Gastroesophageal sphincter (tissue), 3 donors: ENCODE measurements around the gene GRID2.

ENCODE experiments used
- CTCF ChIP-seq, 4 experiments: fragments of 200-600 bp in 2 of 4; fragments of 450-650 bp in 2 of 4; sonication (generic) in 1 of 4; IDR thresholded peaks; one replicate each; pipeline ENCODE4 v1.5.1; 2017 to 2019; ENCODE audit warnings: antibody characterized with exemption in 4 of 4, mild to moderate bottlenecking in 2 of 4, moderate library complexity in 2 of 4
- POLR2A ChIP-seq, 2 donors: fragments of 450-650 bp; IDR thresholded peaks; one replicate each; pipeline ENCODE4 v1.6.1; 2017; ENCODE audit warnings: antibody characterized with exemption in 2 of 2, mild to moderate bottlenecking in 2 of 2, moderate library complexity in 1 of 2
- POLR2AphosphoS5 ChIP-seq: sonication (generic); formaldehyde crosslinking; IDR thresholded peaks from one replicate; pipeline ENCODE4 v1.6.1; 2017; ENCODE audit warnings: antibody characterized with exemption

GRCh38 chr4:93152491-93152890 is 848.7 kb downstream of the GRID2 start:
- TF ChIP-seq POLR2A (IDR thresholded peaks at IDR 0.05), result no peak
- TF ChIP-seq CTCF (IDR thresholded peaks at IDR 0.05), result no peak
- TF ChIP-seq POLR2AphosphoS5, result no peak
